Astrocyte of the spinal cord (primary cell): Measurements from ENCODE around the gene HAGHL.
"Not testable (repeated sequence)": the region's sequence is repeated elsewhere in the genome, so short reads cannot be mapped to it uniquely, and the experiment has no call there.

Source experiments
- DNase-seq: peaks from one replicate; pipeline ENCODE4 v3.0.0; 2011; ENCODE audit warnings: low read depth, low spot score
- H3K4me3 ChIP-seq: 2 replicates; pipeline ENCODE4 v1.5.1; 2011; ENCODE audit warnings: low read depth, mild to moderate bottlenecking, low read length, moderate library complexity
- in situ Hi-C: cut with HindIII; loops from 2 replicates; pipeline ENCODE4 v1.10.0; 2017; ENCODE audit warnings: low sequenced_read_pairs
- TF ChIP-seq, protein P1 (sequence below): IDR thresholded peaks from 2 replicates; pipeline ENCODE4 v1.5.1; 2012; ENCODE audit warnings: low read depth, mild to moderate bottlenecking, low read length, inconsistent platforms

HAGHL gene

DNA sequence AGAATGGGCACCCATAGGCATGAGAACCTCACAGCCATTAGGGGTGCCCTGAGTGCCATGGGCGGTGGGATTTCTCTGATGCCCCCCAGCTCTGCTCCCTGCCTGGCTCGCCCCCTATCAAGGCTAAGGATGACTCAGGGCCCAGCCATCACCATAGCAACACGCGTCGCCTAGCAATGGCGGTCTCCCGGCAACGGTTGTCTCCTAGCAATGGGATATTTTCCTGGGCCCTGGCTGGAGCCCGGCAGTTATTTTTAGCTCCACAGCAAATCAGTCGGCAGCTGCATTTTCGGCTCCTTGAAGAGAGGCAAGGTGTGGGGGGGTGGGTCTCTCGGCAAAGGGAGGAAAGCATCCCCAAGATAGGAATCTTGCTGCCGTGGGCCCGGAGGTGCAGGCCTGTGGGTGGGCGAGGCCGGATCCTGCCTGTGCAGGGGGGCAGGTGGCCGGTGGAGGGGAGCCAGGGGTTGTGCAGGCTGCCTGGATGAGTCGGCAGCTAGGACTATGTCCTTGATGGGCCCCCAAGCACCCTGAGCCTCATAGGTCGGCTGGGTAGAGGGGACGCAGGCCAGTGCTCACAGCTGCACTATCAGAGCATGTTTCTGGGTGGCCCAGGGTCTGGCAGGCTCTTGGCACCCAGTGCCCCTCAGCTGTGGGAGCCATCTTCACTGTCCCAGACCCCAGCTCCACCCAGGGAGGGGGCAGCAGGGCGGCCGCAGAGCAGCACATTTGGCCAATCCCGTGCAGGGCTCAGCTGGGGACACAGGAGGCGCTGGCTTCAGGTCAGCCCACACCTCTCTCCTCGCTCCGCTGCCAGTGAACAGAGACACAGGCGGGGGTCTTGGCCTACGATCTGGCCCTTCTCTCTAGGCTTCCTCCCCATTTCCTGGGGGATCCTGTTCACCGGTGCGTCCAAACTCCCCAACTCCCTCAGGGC, 17.1 kb upstream of the HAGHL start:
- peak; percentile 86 for DNase-seq
- TF ChIP-seq, protein P1, sequence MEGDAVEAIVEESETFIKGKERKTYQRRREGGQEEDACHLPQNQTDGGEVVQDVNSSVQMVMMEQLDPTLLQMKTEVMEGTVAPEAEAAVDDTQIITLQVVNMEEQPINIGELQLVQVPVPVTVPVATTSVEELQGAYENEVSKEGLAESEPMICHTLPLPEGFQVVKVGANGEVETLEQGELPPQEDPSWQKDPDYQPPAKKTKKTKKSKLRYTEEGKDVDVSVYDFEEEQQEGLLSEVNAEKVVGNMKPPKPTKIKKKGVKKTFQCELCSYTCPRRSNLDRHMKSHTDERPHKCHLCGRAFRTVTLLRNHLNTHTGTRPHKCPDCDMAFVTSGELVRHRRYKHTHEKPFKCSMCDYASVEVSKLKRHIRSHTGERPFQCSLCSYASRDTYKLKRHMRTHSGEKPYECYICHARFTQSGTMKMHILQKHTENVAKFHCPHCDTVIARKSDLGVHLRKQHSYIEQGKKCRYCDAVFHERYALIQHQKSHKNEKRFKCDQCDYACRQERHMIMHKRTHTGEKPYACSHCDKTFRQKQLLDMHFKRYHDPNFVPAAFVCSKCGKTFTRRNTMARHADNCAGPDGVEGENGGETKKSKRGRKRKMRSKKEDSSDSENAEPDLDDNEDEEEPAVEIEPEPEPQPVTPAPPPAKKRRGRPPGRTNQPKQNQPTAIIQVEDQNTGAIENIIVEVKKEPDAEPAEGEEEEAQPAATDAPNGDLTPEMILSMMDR = no peak
- in situ Hi-C loops = no loop called here
- no peak overlapping the region for H3K4me3 ChIP-seq

DNA sequence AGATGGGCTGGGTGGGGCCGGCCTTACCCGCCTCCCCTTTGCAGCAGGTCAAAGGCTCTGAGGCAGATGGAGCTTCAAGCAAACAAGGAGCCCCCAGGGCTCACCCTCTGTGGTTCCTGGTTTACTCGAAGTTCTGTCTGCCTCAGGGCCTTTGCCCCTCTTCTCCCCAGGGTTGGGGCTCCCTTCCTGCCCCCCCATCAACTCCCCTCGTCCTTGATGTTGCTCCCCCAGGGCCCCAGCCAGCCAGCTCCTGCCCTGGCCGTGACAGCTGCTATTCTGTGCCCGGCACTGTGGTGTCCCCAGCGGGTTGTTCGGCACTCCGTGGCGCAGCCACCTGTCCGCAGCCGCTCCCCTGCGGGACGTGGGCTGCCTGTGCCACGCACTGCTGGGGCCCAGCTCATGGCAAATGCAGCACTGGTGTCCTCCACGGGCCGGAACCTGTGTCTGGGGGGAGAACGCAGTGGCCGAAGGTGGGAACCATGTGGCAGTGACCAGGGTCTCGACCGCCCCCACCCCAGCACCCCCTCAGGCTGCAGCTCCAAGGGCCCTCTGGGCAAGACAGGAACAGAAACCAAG, 16.3 kb upstream of the HAGHL start:
- in situ Hi-C loops = no loop called here
- no peak overlapping the region for H3K4me3 ChIP-seq
- DNase-seq = no peak
- TF ChIP-seq, protein P1 = no peak

DNA sequence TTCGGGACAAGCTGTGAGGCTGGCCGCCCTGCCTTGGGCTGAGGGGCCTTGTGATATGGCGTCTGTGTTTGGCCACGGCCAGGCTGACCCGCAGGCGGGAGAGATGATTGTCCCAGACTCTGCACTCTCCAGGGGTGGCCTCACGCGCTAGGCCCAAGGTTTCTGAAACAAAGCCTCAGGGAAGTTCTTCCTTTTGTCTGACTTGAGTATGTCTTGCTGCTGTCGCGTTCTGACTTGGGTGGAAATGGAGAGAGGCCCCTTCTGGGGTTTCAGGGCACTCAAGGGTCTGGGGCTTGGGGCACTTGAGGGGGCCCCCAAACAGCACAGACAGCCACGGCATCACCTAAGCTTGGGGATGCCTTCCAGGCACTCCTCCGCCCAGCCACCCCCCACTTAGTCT, 15.8 kb upstream of the HAGHL start:
- no peak for DNase-seq
- H3K4me3 ChIP-seq = no peak overlapping the region
- in situ Hi-C loops = no loop called here
- TF ChIP-seq, protein P1 = no peak

DNA sequence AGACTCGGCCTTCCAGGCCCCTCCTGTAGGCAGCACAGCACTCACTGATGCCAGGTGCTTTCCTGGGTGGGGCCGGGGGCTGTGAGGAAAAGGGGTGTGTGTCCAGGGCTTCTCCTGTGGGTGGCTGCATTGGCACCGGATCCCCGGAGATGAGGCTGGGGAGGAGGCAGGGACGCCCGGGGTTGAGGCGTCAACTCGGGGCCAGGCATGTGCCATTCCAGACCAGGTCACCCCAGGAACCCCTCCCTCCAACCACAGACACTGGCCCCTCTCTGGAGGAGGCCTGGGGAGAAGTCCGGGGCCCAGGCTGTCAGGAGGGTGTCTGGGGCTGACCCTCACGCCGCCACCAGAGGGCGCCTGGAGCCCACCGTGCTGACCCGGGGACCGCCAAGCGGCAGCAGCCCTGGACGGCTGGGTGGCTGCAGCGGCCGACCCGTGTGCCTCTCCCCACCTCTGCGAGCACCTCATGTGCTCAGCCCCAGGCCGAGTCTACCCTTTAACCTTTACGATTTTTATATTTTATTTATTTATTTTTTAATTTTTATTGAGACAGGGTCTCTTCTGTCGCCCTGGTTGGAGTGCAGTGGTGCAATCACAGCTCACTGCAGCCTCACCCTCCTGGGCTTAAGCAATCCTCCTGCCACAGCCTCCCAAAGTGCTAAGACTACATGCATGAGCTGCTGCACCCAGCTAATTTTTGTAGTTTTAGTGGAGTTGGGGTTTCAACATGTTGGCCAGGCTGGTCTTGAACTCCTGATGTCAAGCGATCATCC, 15.2 kb upstream of the HAGHL start:
- peak; percentile 50 for DNase-seq
- TF ChIP-seq, protein P1 = peak; percentile 85
- in situ Hi-C loops = no loop called here
- H3K4me3 ChIP-seq = no peak overlapping the region

DNA sequence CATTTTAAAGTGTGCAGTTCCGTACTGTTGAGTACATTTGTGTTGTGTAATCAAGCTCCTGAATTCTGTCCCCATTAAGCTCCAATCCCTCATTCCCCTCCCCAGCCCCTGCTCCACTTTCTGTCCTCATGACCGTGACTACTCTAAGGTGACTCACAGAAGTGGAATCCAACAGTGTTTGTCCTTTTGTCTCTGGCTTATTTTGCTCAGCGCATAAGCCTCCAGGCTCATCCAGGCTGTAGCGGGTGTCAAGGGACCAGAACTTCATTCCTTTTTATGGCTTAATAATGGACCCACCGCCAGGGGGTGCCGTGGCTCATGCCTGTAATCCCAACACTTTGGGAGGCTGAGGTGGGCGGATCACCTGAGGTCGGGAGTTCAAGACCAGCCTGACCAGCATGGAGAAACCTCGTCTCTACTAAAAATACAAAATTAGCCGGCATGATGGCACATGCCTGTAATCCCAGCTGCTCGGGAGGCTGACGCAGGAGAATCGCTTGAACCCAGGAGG, 14.1 kb upstream of the HAGHL start:
- TF ChIP-seq, protein P1 = peak; percentile 40
- H3K4me3 ChIP-seq, in situ Hi-C loops: not testable (repeated sequence)
- peak; percentile 87 for DNase-seq

DNA sequence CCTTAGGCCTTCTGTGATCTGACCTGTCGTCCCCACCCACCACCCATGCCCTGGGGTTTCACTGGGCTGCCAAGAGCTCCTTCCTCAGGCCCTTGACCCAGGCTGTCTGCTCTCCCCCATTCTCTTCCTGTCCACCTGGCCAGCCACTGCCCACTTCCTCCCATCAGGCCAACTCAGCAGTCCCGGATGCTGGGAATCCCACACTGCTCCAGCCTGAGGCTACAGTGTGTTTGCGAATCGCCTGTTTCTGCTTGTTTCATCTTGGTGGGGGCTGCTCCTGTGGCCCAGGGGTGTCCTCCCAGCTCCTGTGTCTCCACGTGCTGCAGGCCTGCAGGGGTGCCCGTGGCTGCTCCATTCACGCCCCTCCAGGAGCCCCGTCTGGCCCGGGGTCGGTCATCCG, 12.8 kb upstream of the HAGHL start:
- in situ Hi-C loops = no loop called here
- TF ChIP-seq, protein P1 = no peak
- no peak for DNase-seq
- no peak overlapping the region for H3K4me3 ChIP-seq
